A549 (cell line): Measurements from ENCODE around the gene ZNF536. TPM values are rescaled to one million over a fixed set of nuclear protein-coding genes. Genes with fewer than 3 reads are reported as not detected.

ENCODE experiments used
- ATAC-seq, 2 experiments: fragments of 200-7000 bp in 1 of 2; fragments of >200 bp in 1 of 2; cut with Nextera tagmentation in 1 of 2; cut with Tn5 transposase in 1 of 2; 3 replicates each; pipeline versions ENCODE4 v1.8.0 to v1.9.1; 2018 to 2020; ENCODE audit warnings: mild to moderate bottlenecking in 1 of 2, moderate library complexity in 1 of 2
- CTCF ChIA-PET: fragments of 300-600 bp; sonication (Branson Sonifier 250); formaldehyde crosslinking; extraction: SDS; loops from one replicate; lab custom pipeline; 2021; ENCODE audit warnings: antibody characterized with exemption, inconsistent platforms; lab: Yijun Ruan, JAX
- POLR2A ChIA-PET: fragments of 350-600 bp; formaldehyde crosslinking; extraction: SDS; loops from one replicate; lab custom pipeline; 2021; ENCODE audit warnings: antibody characterized with exemption, inconsistent platforms; lab: Yijun Ruan, JAX
- DNase-seq, 2 experiments: peaks; one replicate each; pipeline versions ENCODE4 v3.0.0 to v3.0.0-alpha.2; 2011 to 2016; ENCODE audit warnings: low read depth in 1 of 2, low spot score in 1 of 2
- FAIRE-seq: peaks from 2 replicates; lab custom pipeline; 2011; peaks lifted over from hg19 to GRCh38; lab: Jason Lieb, UNC
- H3K27ac ChIP-seq, 2 experiments: fragments of >200 bp; sonication (Bioruptor Twin); formaldehyde crosslinking; 3 replicates each; pipeline ENCODE4 v1.5.1; 2016 to 2017
- H3K4me1 ChIP-seq: fragments of >200 bp; sonication (Bioruptor Twin); formaldehyde crosslinking; 3 replicates; pipeline ENCODE4 v1.6.1; 2016
- H3K4me2 ChIP-seq: fragments of >200 bp; sonication (Bioruptor Twin); formaldehyde crosslinking; 3 replicates; pipeline ENCODE4 v1.6.1; 2016
- H3K4me3 ChIP-seq: fragments of >200 bp; sonication (Bioruptor Twin); formaldehyde crosslinking; 3 replicates; pipeline ENCODE4 v1.5.1; 2016
- H3K9me3 ChIP-seq: fragments of >200 bp; sonication (Bioruptor Twin); formaldehyde crosslinking; 3 replicates; pipeline ENCODE4 v1.6.1; 2016
- BHLHE40 ChIP-seq: IDR thresholded peaks from 2 replicates; pipeline ENCODE4 v1.6.1; 2012; ENCODE audit warnings: low read depth, low read length, inconsistent platforms
- CBX8 ChIP-seq: fragments of 200-600 bp; sonication (generic); IDR thresholded peaks from 2 replicates; pipeline ENCODE4 v1.6.1; 2016
- CEBPB ChIP-seq, 2 experiments: fragments of >200 bp in 1 of 2; sonication (Bioruptor Twin) in 1 of 2; formaldehyde crosslinking in 1 of 2; IDR thresholded peaks; 2 replicates each; pipeline ENCODE4 v1.6.1; 2012 to 2016
- CHD2 ChIP-seq: fragments of 150-350 bp; IDR thresholded peaks from 2 replicates; pipeline ENCODE4 v1.6.1; 2014; ENCODE audit warnings: low read length; ENCODE audit not compliant: partially characterized antibody
- CHD4 ChIP-seq: fragments of 200-600 bp; sonication (generic); IDR thresholded peaks from 2 replicates; pipeline ENCODE4 v1.6.1; 2016; ENCODE audit warnings: antibody characterized with exemption, mild to moderate bottlenecking, borderline replicate concordance
- EHMT2 ChIP-seq: fragments of 200-600 bp; sonication (generic); IDR thresholded peaks from 2 replicates; pipeline ENCODE4 v1.6.1; 2016; ENCODE audit warnings: antibody characterized with exemption, low read depth, mild to moderate bottlenecking, moderate library complexity
- EP300 ChIP-seq, 2 experiments: fragments of >200 bp; sonication (Bioruptor Twin); formaldehyde crosslinking; IDR thresholded peaks; 2 replicates in 1 of 2; 3 replicates in 1 of 2; pipeline ENCODE4 v1.6.1; 2016 to 2017
- FOSL2 ChIP-seq, 2 experiments: fragments of 450-650 bp in 1 of 2; fragments of >200 bp in 1 of 2; sonication (Bioruptor Twin) in 1 of 2; formaldehyde crosslinking; IDR thresholded peaks; 2 replicates each; pipeline versions ENCODE4 v1.5.0 to v1.6.1; 2016 to 2020; ENCODE audit warnings: mild to moderate bottlenecking in 1 of 2, moderate library complexity in 1 of 2
- GATA3 ChIP-seq: IDR thresholded peaks from 2 replicates; pipeline ENCODE4 v1.6.1; 2012; ENCODE audit warnings: borderline replicate concordance
- HDAC2 ChIP-seq: fragments of 200-600 bp; sonication (generic); IDR thresholded peaks from 2 replicates; pipeline ENCODE4 v1.6.1; 2016
- HES2 ChIP-seq: fragments of >200 bp; sonication (Bioruptor Twin); formaldehyde crosslinking; IDR thresholded peaks from 2 replicates; pipeline ENCODE4 v1.6.1; 2016
- HEYL ChIP-seq: fragments of 250-450 bp; sonication (Bioruptor Pico); IDR thresholded peaks from 2 replicates; pipeline ENCODE4 v1.8.0; 2021; ENCODE audit warnings: mild to moderate bottlenecking, moderate library complexity
- HOXA7 ChIP-seq: fragments of 250-450 bp; sonication (Bioruptor Pico); IDR thresholded peaks from 2 replicates; pipeline ENCODE4 v1.5.0; 2020; ENCODE audit warnings: mild to moderate bottlenecking, moderate library complexity
- HOXB13 ChIP-seq: fragments of 250-450 bp; sonication (Bioruptor Pico); IDR thresholded peaks from 2 replicates; pipeline ENCODE4 v1.5.0; 2020; ENCODE audit warnings: low read depth, mild to moderate bottlenecking, moderate library complexity
- HOXB5 ChIP-seq: fragments of 250-450 bp; sonication (Bioruptor Pico); IDR thresholded peaks from 2 replicates; pipeline ENCODE4 v1.5.0; 2020; ENCODE audit warnings: mild to moderate bottlenecking, moderate library complexity
- JUNB ChIP-seq: fragments of >200 bp; sonication (Bioruptor Twin); formaldehyde crosslinking; IDR thresholded peaks from 2 replicates; pipeline ENCODE4 v1.6.1; 2016
- MAZ ChIP-seq: fragments of 150-350 bp; IDR thresholded peaks from 2 replicates; pipeline ENCODE4 v1.6.1; 2014; ENCODE audit warnings: antibody characterized with exemption, low read depth, low read length, borderline replicate concordance
- MYC ChIP-seq: IDR thresholded peaks from 2 replicates; pipeline ENCODE4 v1.6.1; 2012; ENCODE audit warnings: mild to moderate bottlenecking, inconsistent platforms, low read length, improper control_type of control experiment, borderline replicate concordance
- NR3C1 ChIP-seq: fragments of >200 bp; sonication (Bioruptor Twin); formaldehyde crosslinking; IDR thresholded peaks from 3 replicates; pipeline ENCODE4 v1.6.1; 2017
- POLR2AphosphoS2 ChIP-seq: conservative IDR thresholded peaks from 2 replicates; pipeline ENCODE4 v1.6.1; 2012; ENCODE audit warnings: low read length, improper control_type of control experiment, inconsistent platforms
- RAD21 ChIP-seq, 2 experiments: fragments of >200 bp in 1 of 2; sonication (Bioruptor Twin) in 1 of 2; formaldehyde crosslinking in 1 of 2; IDR thresholded peaks in 1 of 2; conservative IDR thresholded peaks in 1 of 2; 2 replicates in 1 of 2; 3 replicates in 1 of 2; pipeline ENCODE4 v1.6.1; 2012 to 2018; ENCODE audit warnings: inconsistent platforms in 1 of 2
- RFX5 ChIP-seq: fragments of 450-650 bp; IDR thresholded peaks from 2 replicates; pipeline ENCODE4 v1.7.1; 2014; ENCODE audit warnings: antibody characterized with exemption, mild to moderate bottlenecking, moderate library complexity
- SMC3 ChIP-seq: fragments of >200 bp; sonication (Bioruptor Twin); formaldehyde crosslinking; IDR thresholded peaks from 3 replicates; pipeline ENCODE4 v1.6.1; 2018; ENCODE audit warnings: inconsistent platforms
- SREBF2 ChIP-seq: fragments of 450-650 bp; IDR thresholded peaks from 2 replicates; pipeline ENCODE4 v1.6.1; 2014; ENCODE audit warnings: mild to moderate bottlenecking, moderate library complexity
- TFCP2L1 ChIP-seq: fragments of 250-450 bp; sonication (Bioruptor Pico); IDR thresholded peaks from 2 replicates; pipeline ENCODE4 v1.5.0; 2021; ENCODE audit warnings: mild to moderate bottlenecking
- ZFP36 ChIP-seq: fragments of 450-650 bp; IDR thresholded peaks from 2 replicates; pipeline ENCODE4 v1.6.1; 2014; ENCODE audit warnings: borderline replicate concordance; ENCODE audit not compliant: partially characterized antibody
- WGBS: methylation state at CpG from one replicate; pipeline ENCODE4 v1.1.6; 2017; ENCODE audit errors: missing lambda C conversion rate; 5-methylcytosine and 5-hydroxymethylcytosine counted together
- polyA plus RNA-seq, 4 experiments: library from polyadenylated mRNA; depleted of rRNA in 3 of 4; stranded (reverse); fragments of >200 nt; fragmentation: RNase III in 1 of 4; extraction: RNeasy Plus Mini Kit Qiagen cat#74134 plus additional on column Dnase treatment in 1 of 4; gene quantifications; 2 replicates in 3 of 4; 3 replicates in 1 of 4; pipeline ENCODE4 v1.2.3, GENCODE V29; 2011 to 2017
- TF ChIP-seq, protein P1 (sequence below): IDR thresholded peaks from 2 replicates; pipeline ENCODE4 v1.6.1; 2012; ENCODE audit warnings: low read depth, borderline replicate concordance
- TF ChIP-seq, protein P2 (sequence below): fragments of 200-600 bp; sonication (generic); IDR thresholded peaks from 2 replicates; pipeline ENCODE4 v1.6.1; 2016; ENCODE audit warnings: antibody characterized with exemption, mild to moderate bottlenecking, moderate library complexity

The ZNF536 gene
- polyA plus RNA-seq, 2 of the 4 experiments (the other 2 are of a cell fraction) = not detected

DNA sequence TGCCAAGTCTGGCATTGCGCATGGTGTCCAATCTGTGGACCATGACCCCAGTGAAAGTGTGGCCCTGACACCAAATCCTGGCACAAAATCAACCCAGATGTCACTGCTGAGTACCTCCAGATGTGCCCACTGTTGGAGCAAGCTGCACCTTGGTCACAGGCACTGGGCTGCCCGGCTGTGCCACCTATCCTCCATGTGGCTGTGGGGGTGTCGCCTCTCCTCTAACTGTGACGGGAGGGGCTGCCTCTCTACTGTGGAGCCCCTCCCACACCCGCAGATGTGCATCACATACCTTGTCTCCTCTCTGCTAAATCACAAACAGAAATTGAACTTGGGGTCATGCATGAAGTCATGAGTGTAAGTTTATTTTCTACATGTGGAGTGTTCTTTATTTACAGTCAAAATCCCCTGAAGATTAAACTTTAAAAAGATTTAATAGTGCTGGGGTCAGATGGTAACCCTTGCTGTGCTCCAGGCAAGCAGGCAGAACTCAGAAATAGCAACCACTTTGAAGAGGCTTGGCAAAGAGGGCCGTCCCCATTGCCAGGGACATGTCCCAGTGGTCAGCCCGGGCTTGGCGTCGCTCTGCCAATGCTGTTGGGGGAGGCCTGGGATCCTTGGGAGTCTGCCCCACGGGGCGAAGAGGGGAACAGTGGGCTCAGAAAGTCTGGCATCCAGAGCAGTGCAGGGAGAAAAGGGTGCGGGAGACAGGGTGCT is 46.4 kb upstream of the ZNF536 start:
- Histone ChIP-seq H3K9me3 (no peaks in the 10 kb centered on the region), H3K4me3 (no peak overlapping the region), H3K4me2 (no peak overlapping the region), H3K4me1 (no peaks in the 10 kb centered on the region), H3K27ac (no peak overlapping the region)
- ATAC-seq (no peak), DNase-seq (no peak), FAIRE-seq (no peak)
- CTCF ChIA-PET = no interaction called here
- 18% methylated on average over 12 of the region's 12 CpGs for whole genome bisulfite sequencing
- TF ChIP-seq MAZ (no peak), CHD2 (no peak), HOXA7 (CRISPR knock-in tag) (no peak), BHLHE40 (no peak), EP300 (IDR thresholded peaks at IDR 0.05) (no peak), JUNB (no peak), CEBPB (IDR thresholded peaks at IDR 0.05) (no peak), SREBF2 (no peak), ZFP36 (no peak), HEYL (CRISPR knock-in tag) (no peak), HDAC2 (no peak), NR3C1 (no peak), MYC (no peak), GATA3 (no peak), HOXB5 (CRISPR knock-in tag) (no peak), RFX5 (no peak)
- TF ChIP-seq, protein P1, sequence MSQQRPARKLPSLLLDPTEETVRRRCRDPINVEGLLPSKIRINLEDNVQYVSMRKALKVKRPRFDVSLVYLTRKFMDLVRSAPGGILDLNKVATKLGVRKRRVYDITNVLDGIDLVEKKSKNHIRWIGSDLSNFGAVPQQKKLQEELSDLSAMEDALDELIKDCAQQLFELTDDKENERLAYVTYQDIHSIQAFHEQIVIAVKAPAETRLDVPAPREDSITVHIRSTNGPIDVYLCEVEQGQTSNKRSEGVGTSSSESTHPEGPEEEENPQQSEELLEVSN = no peak
- POLR2A ChIA-PET = interaction anchor here (0.5 kb wide), 1 partner anchor 9 kb away, joined by 3 read pairs; no protein-coding TSS in a partner anchor

GRCh38 chr19:30326393-30326710 is 45.8 kb upstream of the ZNF536 start:
- Histone ChIP-seq H3K27ac (no peak overlapping the region), H3K9me3 (no peaks in the 10 kb centered on the region), H3K4me2 (no peak overlapping the region)
- POLR2A ChIA-PET = interaction anchor here (0.5 kb wide), 1 partner anchor 10 kb away, joined by 3 read pairs; no protein-coding TSS in a partner anchor
- FAIRE-seq = no peak
- CTCF ChIA-PET = no interaction called here
- TF ChIP-seq HEYL (CRISPR knock-in tag) (no peak), FOSL2 (IDR thresholded peaks at IDR 0.05) (no peak), FOSL2 (CRISPR knock-in tag; IDR thresholded peaks at IDR 0.05) (no peak), JUNB (no peak), RAD21 (conservative IDR thresholded peaks at IDR 0.05 in 1 of 2, IDR thresholded peaks at IDR 0.05 in 1 of 2) (no peak), MYC (no peak), BHLHE40 (no peak), TFCP2L1 (CRISPR knock-in tag) (no peak), CHD4 (no peak), CEBPB (IDR thresholded peaks at IDR 0.05) (no peak), SREBF2 (no peak), POLR2AphosphoS2 (no peak), CBX8 (no peak), EHMT2 (no peak), HOXB13 (no peak), HDAC2 (no peak), HES2 (no peak), SMC3 (no peak), GATA3 (no peak)
- TF ChIP-seq, protein P1 = no peak
- TF ChIP-seq, protein P2, sequence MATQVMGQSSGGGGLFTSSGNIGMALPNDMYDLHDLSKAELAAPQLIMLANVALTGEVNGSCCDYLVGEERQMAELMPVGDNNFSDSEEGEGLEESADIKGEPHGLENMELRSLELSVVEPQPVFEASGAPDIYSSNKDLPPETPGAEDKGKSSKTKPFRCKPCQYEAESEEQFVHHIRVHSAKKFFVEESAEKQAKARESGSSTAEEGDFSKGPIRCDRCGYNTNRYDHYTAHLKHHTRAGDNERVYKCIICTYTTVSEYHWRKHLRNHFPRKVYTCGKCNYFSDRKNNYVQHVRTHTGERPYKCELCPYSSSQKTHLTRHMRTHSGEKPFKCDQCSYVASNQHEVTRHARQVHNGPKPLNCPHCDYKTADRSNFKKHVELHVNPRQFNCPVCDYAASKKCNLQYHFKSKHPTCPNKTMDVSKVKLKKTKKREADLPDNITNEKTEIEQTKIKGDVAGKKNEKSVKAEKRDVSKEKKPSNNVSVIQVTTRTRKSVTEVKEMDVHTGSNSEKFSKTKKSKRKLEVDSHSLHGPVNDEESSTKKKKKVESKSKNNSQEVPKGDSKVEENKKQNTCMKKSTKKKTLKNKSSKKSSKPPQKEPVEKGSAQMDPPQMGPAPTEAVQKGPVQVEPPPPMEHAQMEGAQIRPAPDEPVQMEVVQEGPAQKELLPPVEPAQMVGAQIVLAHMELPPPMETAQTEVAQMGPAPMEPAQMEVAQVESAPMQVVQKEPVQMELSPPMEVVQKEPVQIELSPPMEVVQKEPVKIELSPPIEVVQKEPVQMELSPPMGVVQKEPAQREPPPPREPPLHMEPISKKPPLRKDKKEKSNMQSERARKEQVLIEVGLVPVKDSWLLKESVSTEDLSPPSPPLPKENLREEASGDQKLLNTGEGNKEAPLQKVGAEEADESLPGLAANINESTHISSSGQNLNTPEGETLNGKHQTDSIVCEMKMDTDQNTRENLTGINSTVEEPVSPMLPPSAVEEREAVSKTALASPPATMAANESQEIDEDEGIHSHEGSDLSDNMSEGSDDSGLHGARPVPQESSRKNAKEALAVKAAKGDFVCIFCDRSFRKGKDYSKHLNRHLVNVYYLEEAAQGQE = no peak
- TF ChIP-seq, all 56 proteins: peak for 0
- 30% methylated on average over 11 of the region's 11 CpGs for WGBS
- no peak for ATAC-seq
- no peak overlapping the region for H3K4me3 ChIP-seq
- DNase-seq = no peak
- no peaks in the 10 kb centered on the region for H3K4me1 ChIP-seq
